Measurements from ENCODE around the gene NCKAP1. TPM values are rescaled to one million over a fixed set of nuclear protein-coding genes. Genes with fewer than 3 reads are reported as not detected.

Gene NCKAP1
- total RNA-seq, 4 donors from 2014 or later, result 185 to 345 (median 292) TPM

GRCh38 chr2:182910965-182911364 is 127.3 kb downstream of the NCKAP1 start:
- no peak for ATAC-seq
- Histone ChIP-seq H3K9me3 (no peaks in the 10 kb centered on the region), H3K27ac (no peak overlapping the region), H3K27me3 (no peaks in the 10 kb centered on the region), H3K4me1 (peaks cover 3 to 41% (median 12%) of the 10 kb centered on the region in 3 donors), H3K36me3 (peaks cover 0 to 58% of the 10 kb centered on the region in 2 donors), H3K4me3 (no peak overlapping the region)
- WGBS, 2 donors (ENCODE audit: low coverage in 1 of 2), result 100% methylated on average over 1 of the region's 1 CpG
- TF ChIP-seq CTCF (IDR thresholded peaks at IDR 0.05) (no peak), POLR2AphosphoS5 (IDR thresholded peaks at IDR 0.05) (no peak), POLR2A (IDR thresholded peaks at IDR 0.05) (no peak), EP300 (IDR thresholded peaks at IDR 0.05) (no peak)

- no peak for ATAC-seq
- Histone ChIP-seq H3K4me3 (no peak overlapping the region), H3K9me3 (no peaks in the 10 kb centered on the region), H3K36me3 (peaks cover 0 to 32% of the 10 kb centered on the region in 2 donors), H3K4me1 (peaks cover 0 to 15% (median 0%) of the 10 kb centered on the region in 3 donors), H3K27ac (peak overlapping the region in 1 of 4 donors; percentile 13), H3K27me3 (no peaks in the 10 kb centered on the region)
- TF ChIP-seq POLR2AphosphoS5 (IDR thresholded peaks at IDR 0.05) (no peak), POLR2A (IDR thresholded peaks at IDR 0.05) (no peak), EP300 (IDR thresholded peaks at IDR 0.05) (no peak), CTCF (IDR thresholded peaks at IDR 0.05) (no peak)
- 53 to 79% methylated on average over 6 of the region's 7 CpGs for WGBS, 2 donors (ENCODE audit: low coverage in 1 of 2)
Observed at GRCh38 chr2:182907081-182907830, 131.0 kb downstream of the NCKAP1 start.

- H3K36me3 ChIP-seq, result peaks cover 0 to 32% of the 10 kb centered on the region in 2 donors
- peaks cover 0 to 8% (median 0%) of the 10 kb centered on the region in 3 donors for H3K4me1 ChIP-seq
- no peak overlapping the region for H3K4me3 ChIP-seq
- H3K27me3 ChIP-seq, result no peaks in the 10 kb centered on the region
- TF ChIP-seq POLR2A (IDR thresholded peaks at IDR 0.05), result no peak
- TF ChIP-seq EP300 (IDR thresholded peaks at IDR 0.05), result no peak
- no peak for TF ChIP-seq POLR2AphosphoS5 (IDR thresholded peaks at IDR 0.05)
- no peak for TF ChIP-seq CTCF (IDR thresholded peaks at IDR 0.05)
- ATAC-seq, result no peak
- H3K27ac ChIP-seq, result no peak overlapping the region
- no peaks in the 10 kb centered on the region for H3K9me3 ChIP-seq
Observed at GRCh38 chr2:182906454-182906853, 131.8 kb downstream of the NCKAP1 start.

GRCh38 chr2:182904844-182905243 is 133.4 kb downstream of the NCKAP1 start:
- no peak for ATAC-seq
- TF ChIP-seq POLR2A (IDR thresholded peaks at IDR 0.05) (no peak), POLR2AphosphoS5 (IDR thresholded peaks at IDR 0.05) (no peak), CTCF (IDR thresholded peaks at IDR 0.05) (no peak), EP300 (IDR thresholded peaks at IDR 0.05) (no peak)
- Histone ChIP-seq H3K27ac (no peak overlapping the region), H3K9me3 (no peaks in the 10 kb centered on the region), H3K27me3 (no peaks in the 10 kb centered on the region), H3K36me3 (peaks cover 0 to 16% of the 10 kb centered on the region in 2 donors), H3K4me1 (peaks cover 0 to 8% (median 0%) of the 10 kb centered on the region in 3 donors), H3K4me3 (no peak overlapping the region)
- 100% methylated on average over 1 of the region's 1 CpG for WGBS, 2 donors (ENCODE audit: low coverage in 1 of 2)

- peak; percentile 60 for ATAC-seq
- no peak for TF ChIP-seq POLR2AphosphoS5 (IDR thresholded peaks at IDR 0.05)
- TF ChIP-seq EP300 (IDR thresholded peaks at IDR 0.05), result no peak
- TF ChIP-seq POLR2A (IDR thresholded peaks at IDR 0.05), result no peak
- no peak for TF ChIP-seq CTCF (IDR thresholded peaks at IDR 0.05)
- 31 to 47% methylated on average over 2 of the region's 2 CpGs for WGBS, 2 donors (ENCODE audit: low coverage in 1 of 2)
Observed at GRCh38 chr2:182903566-182903965, 134.7 kb downstream of the NCKAP1 start.

More at GRCh38 chr2:182903566-182903965, 134.7 kb downstream of the NCKAP1 start:
- Histone ChIP-seq H3K4me3 (no peak overlapping the region), H3K27ac (peak overlapping the region in 3 of 4 donors; percentile 42 to 58 (median 57)), H3K9me3 (no peaks in the 10 kb centered on the region), H3K36me3 (peaks cover 0 to 13% of the 10 kb centered on the region in 2 donors), H3K4me1 (peaks cover 0 to 8% (median 0%) of the 10 kb centered on the region in 3 donors), H3K27me3 (no peaks in the 10 kb centered on the region)

All from gastroesophageal sphincter (tissue), 4 donors.